Islet precursor cell (in vitro differentiated cells): ENCODE measurements around the gene LTBP1.

Source experiments
- DNase-seq: peaks from one replicate; pipeline ENCODE4 v3.0.0-alpha.2; 2018

Gene LTBP1

DNA sequence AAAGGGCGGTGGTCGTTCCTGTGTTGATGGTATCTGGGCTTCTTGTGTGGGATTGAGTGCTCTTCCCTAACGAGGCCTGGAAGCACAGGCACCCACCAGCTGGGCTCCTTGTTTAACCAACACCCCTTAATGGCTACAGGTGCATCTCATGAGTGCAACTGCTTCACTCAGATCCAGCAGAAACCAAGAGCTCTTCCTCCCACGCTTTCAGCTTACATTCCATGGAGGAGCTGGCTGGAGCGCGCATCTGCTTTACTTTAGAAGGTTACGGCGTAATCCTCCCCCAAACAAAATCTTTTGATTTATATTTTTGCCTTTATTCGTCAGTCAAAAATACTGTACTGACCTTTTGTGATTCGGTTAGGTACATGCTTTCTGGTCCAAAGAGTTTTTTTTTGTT lies 174.7 kb downstream of the LTBP1 start:
- no peak for DNase-seq

DNA sequence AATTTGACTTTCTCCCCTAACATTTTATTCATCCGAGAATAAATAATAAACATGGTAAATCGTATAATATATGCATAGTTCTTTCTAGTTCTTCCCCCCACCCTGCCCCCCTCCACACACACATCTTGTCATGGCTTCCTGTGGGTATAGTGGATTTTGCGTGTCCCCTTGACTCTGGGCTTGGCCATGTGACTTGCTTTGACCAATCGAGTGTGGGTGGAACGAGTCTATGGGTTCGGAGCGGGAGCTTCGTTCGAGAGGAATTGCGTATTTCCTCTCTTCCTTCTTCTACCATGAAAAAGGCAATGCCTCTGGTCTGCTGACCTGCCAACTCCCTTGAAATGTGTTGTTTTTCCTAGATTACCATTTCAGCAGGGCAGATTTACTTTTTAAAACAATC lies 175.2 kb downstream of the LTBP1 start:
- DNase-seq: no peak

DNA sequence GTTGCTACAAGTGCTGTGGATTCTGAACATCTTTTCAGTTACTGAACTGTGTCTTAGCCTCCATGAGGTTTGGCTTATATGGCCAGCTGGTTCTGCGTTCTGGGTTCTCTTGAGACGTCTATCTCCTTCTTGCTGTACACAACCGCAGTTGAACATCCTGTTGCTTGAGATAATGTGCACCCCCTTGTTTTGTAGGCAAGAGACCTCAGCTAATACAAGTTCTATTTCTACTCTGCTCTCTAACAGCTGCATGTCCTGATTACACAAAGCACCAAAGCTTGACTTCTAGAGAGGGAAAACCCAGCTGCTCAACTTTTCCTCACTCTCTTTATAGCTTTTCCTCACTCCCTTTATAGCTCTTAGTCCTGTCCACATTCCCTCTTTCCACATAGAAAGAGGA lies 176.0 kb downstream of the LTBP1 start:
- DNase-seq: no peak

DNA sequence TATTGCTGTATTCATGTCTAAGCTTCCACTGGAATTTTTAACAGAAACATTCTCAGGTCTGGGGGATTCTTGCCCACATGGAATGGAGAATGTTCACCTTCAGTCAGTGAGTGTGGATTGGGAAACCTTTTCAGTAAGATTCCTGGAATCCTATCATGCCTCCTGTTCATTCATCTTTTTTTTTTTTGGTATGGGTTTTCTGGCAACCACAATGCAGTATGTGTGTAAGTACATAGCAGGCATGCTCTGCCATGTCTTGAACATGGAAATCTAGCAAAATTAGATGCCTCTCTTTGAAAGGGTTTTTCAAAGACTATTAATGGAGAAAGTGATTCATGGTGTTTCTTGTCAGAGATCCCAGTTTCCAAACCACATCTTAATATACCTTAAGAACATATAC lies 176.5 kb downstream of the LTBP1 start:
- DNase-seq: no peak

DNA sequence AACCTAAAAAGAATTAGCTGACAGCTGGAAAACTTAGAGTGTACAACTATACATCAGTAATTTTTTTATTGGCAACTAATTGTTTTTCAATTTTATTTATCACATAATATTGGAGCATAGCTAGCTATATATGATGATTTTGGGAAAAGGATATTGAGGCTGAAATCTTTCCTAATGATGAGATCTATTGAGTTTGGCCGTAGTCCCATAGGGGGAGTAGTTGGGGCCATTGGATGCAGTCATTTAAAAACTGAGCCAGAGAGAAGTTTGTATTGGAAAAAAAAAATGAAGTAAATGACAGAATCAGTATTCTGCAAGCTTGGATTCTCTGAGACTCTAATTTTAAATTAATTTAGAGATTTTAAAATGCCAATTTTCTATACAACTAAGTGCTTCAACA lies 179.8 kb downstream of the LTBP1 start:
- DNase-seq: no peak

DNA sequence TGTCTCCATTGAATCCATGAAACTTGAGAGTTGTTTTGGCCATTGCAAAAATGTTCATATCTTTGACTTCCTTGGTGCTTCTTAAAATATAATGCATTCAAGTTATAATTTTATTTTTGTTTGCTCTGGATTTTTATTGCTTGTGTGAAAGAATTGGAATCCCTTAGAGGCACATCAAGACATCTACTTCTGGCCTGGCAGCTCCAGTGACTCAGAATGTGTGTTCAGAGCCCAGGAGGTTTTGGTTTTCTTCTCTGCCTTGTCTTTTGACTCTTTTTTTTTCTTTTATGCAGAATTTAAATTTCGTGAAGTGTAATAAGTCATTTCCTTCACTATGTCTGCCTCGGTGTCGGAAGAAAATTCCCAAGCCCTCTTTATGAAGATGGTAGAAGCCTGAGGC lies 180.2 kb downstream of the LTBP1 start:
- no peak for DNase-seq

DNA sequence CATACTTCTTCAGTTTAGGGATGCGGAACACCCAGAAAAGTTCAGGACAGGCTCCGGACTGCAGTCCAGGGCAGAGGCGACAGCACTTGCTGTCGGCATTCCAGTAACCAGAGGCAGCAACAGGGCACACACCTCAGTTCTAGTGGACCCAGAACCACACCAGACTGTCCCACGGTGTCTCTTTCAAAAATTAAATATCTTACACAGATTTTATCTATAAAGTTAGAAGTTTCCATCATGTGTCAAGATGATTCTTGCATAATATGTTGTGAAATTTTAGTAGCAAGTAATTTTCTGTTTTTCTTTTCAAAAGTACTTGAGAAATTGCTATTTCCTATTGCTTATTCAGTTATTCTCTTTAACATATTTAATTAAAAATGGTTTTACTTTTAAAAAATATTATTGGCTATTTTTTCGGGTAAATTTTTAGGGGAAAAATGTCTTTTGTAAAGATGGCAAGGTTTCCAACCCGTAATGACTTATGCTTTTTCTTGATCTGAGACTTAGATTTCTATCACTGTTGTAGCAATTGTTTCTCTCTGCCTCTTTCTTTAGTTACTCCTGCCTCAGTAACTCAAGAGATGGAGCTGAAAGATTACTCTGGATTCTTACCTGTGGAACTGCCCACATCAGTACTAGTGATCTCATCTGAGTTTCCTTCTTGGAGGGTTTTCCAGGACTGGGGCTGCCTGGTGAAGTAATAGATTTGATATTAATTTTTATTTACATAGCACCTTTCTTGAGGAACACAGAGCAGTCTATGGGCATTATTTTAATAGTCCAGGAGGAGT lies 182.7 kb downstream of the LTBP1 start:
- no peak for DNase-seq

DNA sequence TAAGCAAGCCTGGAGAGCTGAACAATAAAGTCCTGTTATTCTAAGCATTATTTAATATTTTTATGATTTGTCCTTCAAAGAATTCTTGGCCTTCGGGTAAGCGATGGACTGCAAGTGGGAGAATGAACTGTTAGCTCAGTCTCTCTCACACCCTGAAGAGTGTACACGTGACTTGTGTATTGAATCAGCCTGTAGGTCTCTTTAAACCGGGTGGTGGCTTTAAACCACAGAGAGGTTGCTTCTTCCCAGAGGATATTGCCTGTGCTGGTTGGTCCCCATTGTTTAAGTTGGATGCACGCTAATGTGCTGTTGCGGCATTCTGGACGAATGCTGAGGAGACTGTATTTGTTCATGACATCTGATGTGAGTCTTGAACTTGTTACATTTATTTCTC lies 183.3 kb downstream of the LTBP1 start:
- DNase-seq: no peak

DNA sequence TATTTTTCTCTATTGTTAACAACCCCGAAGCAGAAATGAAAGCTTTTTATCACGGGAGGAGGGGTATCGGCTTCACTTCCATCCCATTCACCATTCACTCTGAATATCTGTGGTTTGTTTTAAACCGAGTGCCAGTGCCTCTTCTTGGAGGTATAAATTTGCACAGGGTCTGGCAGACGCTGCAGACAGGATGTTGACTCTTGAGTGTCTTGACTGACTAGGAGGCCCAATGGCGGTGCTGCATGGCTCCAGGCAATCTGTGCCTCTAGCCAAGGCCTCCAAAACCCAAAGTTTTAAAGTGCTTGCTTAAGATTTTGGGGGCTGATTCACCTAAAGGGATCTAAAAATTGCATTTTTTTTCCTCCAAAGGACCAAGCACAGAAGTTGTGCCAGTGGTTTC lies 183.8 kb downstream of the LTBP1 start:
- peak; percentile 66 for DNase-seq

DNA sequence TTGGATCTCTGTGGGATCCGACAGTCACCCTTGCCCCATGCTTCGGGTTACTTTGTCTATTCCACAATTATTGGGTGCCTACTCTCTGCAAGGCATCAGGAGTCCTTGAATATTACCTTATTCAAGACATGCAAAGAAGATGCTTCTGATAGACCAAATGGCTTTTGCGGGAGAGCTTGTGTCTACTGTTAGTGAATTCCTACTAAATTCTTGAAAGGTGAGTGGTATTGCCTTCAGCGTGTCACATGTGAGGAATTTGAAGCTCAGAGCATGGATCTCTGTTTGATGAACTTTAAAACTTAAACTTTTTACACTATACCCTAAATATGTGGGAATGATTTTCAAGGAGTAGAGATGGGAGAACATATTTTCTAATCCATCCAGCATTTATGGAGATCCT lies 184.4 kb downstream of the LTBP1 start:
- no peak for DNase-seq

DNA sequence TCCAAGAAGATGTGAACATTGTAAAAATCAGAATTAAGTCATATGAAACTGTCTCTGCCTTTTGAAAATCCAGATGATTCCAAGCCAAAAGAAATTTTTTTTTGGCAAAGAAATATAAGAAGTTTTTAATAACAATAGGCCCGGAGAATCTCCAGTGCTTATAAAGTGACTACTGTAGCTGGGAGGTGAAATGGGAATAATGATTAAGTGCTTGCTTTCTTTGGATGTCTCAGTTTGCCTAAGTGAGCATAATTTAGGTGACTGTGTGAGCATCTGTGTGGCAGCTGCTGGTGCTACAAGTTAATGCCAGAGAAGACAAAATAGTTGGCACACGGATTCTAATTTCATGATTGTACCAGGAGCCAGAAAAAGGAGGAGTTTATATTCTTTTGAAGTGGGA lies 185.0 kb downstream of the LTBP1 start:
- DNase-seq: no peak

DNA sequence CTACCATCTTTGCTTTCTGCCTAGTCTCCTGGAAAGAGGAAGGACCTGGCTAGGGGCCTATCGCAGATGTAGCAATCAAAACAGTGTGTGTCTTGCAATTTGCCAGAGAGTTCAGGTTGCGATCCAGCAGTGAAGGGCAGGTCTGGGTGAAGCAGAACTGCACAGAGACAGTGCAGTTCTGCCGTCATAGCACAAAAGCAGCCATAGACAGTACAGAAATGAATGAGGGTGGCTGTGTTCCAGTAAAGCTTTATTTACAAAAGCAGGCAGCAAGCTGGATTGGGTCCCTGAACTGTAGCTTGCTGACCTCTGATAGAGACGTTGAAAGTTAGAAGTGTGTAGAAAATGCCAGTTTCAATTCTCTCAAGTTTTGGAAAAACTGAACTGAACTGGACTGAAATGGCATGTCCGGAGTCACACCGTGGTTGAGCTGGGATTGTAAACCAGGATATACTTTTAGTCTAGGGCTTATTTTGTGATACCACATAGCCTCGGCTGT lies 186.8 kb downstream of the LTBP1 start:
- DNase-seq: no peak

DNA sequence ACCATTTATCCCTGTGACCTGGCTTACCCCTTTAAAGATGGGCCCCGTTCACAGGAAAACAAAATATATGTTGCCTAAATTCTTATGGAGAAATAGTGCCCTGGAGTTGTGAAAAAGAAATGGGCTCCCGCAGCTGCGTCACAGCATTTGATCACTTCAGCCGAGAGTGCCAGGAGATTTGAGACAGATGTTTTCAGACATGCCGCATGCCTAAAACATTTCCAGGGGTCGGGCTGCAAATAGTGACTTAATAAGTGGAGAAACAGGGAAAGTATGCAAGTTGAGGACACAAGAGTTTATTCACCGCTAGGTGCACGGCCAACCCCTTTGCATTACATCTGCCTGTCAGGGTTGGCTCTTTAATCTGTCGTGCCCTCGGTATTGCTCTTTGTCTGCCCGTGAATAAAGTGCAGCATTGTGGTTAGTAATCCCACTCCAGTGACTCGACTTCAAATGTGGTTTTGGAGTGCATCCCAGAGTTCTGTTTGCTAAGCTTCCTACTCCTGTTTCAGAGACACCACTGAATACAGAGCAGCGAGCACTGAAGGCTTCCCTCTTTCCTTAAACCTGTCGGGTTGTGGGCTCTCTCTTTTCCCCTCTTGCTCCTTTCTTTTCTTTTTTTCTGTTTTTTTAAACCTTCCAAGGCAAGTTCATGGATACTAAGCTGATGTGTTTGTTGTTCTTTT lies 187.5 kb downstream of the LTBP1 start:
- peak; percentile 85 for DNase-seq

DNA sequence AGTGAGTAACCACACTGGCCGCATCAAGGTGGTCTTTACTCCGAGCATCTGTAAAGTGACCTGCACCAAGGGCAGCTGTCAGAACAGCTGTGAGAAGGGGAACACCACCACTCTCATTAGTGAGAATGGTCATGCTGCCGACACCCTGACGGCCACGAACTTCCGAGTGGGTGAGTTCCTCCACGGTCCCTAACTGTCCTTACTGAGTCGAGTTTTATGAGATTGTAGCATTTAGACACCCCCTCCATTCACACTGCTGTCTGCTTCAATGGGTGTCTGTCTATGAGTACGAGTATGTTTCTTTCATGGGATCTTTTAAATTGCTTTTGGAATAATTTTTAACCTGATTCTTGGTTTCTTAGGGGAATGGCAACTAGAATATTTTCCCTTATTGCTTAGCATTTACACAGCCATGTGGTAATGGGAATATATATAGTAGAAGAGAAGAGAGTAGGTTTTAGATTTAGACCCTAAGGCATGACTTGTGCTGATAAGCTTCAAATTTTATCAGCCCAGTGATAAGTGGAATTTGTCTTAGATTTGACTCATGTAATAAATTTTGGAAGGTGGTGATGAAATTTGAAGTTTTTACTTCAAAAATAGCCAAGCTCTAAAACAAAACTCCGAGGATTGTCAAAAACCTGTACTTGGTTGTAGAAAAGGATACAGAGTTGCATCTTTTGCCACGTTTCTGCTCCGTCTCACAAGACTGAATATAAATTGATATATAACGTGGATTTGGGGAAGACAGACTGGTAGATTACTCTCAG lies 188.2 kb downstream of the LTBP1 start:
- no peak for DNase-seq

DNA sequence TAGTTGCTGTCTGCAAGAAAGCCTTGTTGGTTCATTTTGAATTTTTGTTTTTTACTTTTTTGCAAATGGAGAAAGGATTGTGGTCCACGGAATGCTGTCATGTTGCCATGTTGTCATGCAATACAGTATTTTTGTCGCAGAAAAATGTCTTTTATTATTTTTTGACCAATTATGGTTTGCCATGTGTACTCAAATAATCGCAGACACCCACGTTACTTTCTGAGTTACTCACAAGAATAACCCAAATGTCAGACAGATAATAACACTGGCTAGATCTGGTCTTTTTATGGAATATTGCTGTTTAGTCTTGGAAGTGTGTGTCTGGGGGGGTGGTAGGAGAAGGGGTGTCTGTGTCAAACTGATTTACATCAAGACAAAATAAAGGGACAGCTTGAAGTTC lies 188.9 kb downstream of the LTBP1 start:
- no peak for DNase-seq

DNA sequence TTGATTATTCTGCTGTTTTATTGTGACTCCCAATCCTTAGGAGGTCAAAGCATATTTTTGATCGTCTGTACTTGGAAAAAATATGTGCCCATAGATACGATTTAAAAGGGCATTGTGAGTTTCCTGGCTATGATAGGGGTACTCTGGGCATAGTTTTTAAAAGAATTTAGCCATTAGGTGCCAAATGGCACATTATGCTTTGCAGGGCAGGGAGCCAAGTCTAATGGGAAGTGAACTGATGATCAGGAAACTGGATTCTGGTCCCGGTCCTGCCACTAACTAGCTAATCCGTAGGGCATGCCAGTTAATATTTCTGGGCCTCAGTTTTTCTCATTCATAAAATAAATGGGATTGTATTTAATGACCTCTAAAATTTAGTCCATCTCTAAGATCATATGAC lies 189.3 kb downstream of the LTBP1 start:
- DNase-seq: no peak

DNA sequence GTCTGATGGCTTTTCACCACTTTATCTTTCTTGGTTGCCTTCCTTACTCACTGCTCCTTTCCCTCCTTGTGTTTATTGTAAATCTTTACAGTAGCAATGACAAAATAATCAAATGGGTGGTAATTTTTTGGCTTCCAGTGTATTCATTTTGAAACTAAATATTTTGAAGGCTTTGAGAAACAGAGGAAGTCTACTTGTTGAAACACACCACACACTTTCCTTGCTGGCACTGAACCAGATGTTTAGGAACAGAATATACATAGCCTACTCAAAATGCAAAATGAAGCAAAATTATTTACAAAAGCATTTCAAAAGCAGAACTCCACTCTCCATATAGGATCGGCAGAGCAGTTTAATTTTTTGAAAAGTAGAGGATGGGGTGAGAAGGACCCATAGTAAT lies 189.8 kb downstream of the LTBP1 start:
- no peak for DNase-seq

DNA sequence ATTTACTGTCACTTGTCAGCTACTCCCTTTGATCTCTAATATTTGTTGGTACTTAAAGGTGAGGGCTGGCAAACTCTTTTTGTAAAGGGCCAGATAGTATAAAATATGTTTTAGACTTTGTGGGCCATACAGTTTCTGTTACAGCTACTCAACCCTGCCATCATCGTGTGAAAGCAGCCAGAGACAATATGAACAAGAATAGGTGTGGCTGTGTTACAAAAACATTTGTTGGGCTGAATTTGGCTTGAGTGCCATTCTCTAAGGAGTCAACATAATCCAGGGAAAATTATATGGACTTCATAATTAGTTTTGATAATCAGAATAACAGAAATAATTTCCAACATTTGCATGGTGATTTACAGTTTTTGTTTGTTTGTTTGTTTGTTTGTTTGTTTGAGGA lies 190.6 kb downstream of the LTBP1 start:
- no peak for DNase-seq

DNA sequence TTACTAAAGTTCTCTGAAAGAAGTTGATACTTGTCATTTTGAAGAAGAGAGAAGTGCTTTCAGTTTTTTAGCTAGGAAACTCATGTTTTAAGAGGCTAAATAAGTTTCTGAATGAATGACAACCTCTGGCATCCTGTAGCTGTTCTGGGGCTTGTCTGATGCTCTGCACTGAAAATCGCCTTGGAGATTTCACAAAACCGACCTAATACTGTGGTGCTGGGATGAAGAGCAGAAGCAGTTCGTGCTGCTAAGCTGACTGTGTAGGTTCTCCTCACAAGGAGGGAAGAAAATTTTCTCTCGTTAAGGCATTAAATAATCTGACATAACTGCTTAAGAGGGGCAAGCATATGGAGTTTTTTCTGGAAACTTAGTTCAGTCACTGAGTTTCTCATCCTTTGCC lies 193.2 kb downstream of the LTBP1 start:
- DNase-seq: no peak

DNA sequence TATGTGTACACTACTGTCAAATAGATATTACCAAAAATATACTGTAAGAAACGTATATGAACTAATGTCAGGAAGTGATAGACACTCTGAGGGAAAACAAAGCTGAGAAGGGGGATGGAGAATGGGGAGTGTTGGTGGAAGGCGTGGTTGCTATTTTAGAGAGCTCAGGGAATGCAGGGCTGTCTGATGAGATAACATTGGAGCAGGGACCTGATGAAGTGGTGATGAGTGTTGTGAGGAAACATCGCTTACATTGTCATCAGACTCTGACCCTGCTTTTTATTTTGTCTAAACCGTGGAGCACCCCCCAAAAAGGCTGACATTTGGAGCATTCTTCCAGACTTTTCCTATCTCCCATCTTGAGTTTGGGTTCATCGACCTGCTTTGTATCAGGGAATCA lies 194.7 kb downstream of the LTBP1 start:
- DNase-seq: no peak

DNA sequence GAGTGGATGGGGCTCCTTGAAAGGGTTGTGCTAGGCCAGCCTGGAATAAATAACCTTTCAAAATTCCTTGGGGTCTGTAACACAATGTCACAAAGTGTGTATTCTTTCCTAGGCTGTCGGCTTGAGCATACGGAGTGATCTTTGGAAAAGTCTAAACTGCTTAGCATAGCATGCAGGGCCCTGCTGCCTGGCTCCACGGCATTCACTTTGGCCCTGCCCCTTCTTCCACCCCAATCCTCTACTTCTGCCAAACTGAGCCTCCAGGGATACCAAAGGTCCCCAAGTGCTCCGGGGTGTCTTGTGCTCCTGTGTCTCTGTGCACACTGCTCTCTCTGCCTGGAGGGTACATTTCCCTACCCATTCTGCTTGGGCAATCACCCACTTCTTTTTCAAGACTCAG lies 196.1 kb downstream of the LTBP1 start:
- no peak for DNase-seq

DNA sequence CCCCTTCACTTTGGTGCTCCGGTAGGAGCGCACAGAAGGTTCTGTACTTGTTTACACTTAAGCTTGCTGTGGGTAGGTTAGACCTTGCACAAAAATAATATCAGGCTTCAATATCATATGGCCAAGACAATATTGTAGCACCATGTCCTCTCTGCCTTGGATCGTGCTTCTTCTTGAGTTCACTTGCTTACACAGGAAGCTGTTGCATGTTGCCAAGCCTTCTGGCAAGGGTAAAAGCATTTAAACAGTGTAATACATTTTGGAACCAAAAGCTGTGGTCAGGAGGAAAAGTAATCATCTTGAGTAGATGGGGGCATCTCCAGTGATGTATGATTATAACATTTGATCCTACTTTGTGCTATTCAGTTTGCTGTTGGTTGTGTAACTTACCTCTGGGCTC lies 197.5 kb downstream of the LTBP1 start:
- DNase-seq: no peak

DNA sequence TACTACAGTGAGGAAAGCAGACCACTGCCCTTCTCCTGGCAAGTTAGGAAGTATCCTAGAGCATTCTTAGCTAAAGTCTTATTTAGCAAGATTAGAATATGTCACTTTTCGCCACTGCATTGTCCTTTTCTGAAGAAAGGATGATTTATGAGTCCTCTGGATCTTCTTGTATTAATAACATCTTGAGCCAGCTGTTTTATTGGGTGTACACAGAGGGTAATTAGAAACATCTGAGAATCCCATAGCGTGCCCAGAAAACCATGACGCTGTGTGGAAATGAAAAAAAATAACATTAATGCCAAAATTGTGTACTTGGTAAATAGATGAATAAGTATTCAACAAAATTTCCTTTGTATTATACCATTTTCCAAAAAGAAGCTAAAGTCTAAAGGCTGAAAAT lies 198.7 kb downstream of the LTBP1 start:
- DNase-seq: no peak

DNA sequence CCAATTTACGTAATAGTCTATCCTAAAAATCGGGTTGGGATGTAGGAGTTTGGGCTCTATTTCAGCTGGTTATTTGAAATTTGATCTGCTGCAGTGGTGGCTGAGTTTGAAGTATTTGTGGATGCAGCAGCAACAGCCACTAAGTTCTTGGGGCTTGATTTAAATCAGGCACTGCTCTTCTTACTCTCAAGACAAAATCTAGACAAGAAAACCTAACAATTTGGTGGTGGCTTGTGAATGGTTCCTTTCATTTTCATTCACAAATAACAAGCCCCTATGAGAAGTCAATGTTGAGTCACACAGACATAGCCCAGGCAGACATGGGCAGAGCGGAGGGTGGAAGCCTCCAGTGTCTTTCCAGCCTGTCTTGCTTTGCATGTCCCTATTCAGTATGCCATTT lies 199.3 kb downstream of the LTBP1 start:
- no peak for DNase-seq
